ENCODE data around the gene TSPAN17. TPM values are rescaled to one million over a fixed set of nuclear protein-coding genes. Genes with fewer than 3 reads are reported as not detected.
A peak's percentile ranks its signal among the peaks of the same experiment; 100 is the strongest.

TSPAN17 gene
- total and polyA plus RNA-seq, 11 donors, result 15.4 to 59.3 (median 30.9) TPM

DNA sequence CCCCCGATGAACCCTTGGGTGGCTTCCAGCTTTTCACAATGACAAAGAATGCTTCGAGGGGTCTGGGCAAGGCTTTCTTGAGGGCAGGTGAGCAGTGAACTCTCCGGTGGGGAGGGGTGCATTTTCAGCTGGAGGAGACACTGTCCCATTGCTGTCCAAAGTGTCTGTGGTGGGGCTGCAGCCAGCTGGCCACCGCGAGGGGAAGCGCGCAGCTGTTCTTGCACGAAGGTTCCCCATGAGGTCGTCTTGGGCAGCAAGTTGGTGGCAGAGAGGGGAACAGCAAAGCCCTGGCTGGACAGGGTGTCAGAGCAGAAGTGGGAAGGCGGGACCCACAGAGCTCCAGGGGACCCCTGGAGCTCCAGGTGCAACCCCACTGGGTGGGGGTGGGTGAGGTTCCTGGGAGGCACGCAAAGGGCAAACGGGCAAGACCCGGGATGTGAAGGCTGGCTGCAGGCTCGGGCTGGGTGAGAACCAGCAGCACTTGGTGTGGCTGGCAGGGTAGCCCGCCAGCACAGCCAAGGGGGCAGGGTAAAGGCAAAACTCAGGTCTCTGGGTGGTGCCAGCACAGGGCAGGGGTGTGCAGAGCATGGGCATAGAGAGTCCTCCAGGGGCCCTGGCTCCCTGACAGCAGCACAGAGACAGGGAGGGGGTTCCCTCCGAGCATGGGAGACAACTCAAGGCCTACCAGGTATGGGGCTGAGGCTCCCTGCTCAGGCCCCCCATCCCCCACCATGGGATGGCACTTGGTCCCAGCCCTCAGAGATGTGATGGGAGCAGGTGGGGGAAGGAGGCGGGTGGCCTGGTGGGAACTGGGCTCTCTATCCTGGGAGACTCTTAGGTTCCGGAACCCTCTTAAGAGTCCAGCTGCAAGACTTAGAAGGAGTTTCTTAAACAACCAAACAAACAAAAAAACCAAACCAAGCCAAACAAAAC is 26.6 kb downstream of the TSPAN17 start:
- H3K4me3 ChIP-seq, result no peak overlapping the region
- no peak overlapping the region for H3K27ac ChIP-seq
- H3K27me3 ChIP-seq, result peaks cover 0 to 34% (median 4%) of the 10 kb centered on the region in 9 donors
- H3K4me1 ChIP-seq, result peaks cover 0 to 18% (median 7%) of the 10 kb centered on the region in 12 donors
- intact Hi-C loops (cut with DNase I), result loop anchor here in 1 of 10 donors (5.0 kb wide), 1 partner anchor 143 kb away; no protein-coding TSS in a partner anchor
- H3K9me3 ChIP-seq, result no peaks in the 10 kb centered on the region
- TF ChIP-seq, protein P1, sequence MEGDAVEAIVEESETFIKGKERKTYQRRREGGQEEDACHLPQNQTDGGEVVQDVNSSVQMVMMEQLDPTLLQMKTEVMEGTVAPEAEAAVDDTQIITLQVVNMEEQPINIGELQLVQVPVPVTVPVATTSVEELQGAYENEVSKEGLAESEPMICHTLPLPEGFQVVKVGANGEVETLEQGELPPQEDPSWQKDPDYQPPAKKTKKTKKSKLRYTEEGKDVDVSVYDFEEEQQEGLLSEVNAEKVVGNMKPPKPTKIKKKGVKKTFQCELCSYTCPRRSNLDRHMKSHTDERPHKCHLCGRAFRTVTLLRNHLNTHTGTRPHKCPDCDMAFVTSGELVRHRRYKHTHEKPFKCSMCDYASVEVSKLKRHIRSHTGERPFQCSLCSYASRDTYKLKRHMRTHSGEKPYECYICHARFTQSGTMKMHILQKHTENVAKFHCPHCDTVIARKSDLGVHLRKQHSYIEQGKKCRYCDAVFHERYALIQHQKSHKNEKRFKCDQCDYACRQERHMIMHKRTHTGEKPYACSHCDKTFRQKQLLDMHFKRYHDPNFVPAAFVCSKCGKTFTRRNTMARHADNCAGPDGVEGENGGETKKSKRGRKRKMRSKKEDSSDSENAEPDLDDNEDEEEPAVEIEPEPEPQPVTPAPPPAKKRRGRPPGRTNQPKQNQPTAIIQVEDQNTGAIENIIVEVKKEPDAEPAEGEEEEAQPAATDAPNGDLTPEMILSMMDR (IDR thresholded peaks at IDR 0.05), result no peak
- TF ChIP-seq POLR2A (IDR thresholded peaks at IDR 0.05), result no peak
- ATAC-seq (no peak), DNase-seq (peak in 1 of 5 donors; percentile 47)
- 86 to 95% (median 91%) methylated on average over 18 of the region's 18 CpGs for WGBS, 4 donors
- no peaks in the 10 kb centered on the region for H3K36me3 ChIP-seq

DNA sequence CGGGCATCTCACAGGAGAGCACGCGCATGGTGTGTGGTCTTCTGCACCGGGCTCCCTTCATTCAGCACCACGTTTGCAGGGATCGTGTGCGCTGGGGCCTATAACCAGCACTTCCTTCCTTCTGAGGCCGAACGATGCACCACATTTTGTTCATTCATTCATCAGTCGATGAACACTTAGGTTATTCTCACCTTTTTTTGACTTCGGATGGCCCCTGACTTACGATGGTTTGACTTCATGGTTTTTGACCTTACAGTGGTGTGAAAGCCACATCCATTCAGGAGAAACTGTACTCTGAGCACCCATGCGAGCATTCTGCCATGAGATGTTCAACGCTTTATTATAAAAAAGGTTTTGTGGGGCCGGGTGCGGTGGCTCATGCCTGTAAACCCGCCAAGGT is 27.5 kb downstream of the TSPAN17 start:
- ATAC-seq (no peak), DNase-seq (peak in 1 of 5 donors; percentile 10)
- TF ChIP-seq, protein P1 (IDR thresholded peaks at IDR 0.05), result no peak
- TF ChIP-seq POLR2A (IDR thresholded peaks at IDR 0.05), result no peak
- H3K36me3 ChIP-seq, result no peaks in the 10 kb centered on the region
- H3K9me3 ChIP-seq, result no peaks in the 10 kb centered on the region
- no peak overlapping the region for H3K27ac ChIP-seq
- no peak overlapping the region for H3K4me3 ChIP-seq
- peaks cover 0 to 24% (median 9%) of the 10 kb centered on the region in 12 donors for H3K4me1 ChIP-seq
- intact Hi-C loops (cut with DNase I), result loop anchor here in 3 of 10 donors (5.0 kb wide), 3 partner anchors 133 to 283 kb away; no protein-coding TSS in a partner anchor
- WGBS, 4 donors, result 89 to 92% (median 89%) methylated on average over 17 of the region's 17 CpGs
- H3K27me3 ChIP-seq, result peaks cover 0 to 36% (median 10%) of the 10 kb centered on the region in 9 donors

DNA sequence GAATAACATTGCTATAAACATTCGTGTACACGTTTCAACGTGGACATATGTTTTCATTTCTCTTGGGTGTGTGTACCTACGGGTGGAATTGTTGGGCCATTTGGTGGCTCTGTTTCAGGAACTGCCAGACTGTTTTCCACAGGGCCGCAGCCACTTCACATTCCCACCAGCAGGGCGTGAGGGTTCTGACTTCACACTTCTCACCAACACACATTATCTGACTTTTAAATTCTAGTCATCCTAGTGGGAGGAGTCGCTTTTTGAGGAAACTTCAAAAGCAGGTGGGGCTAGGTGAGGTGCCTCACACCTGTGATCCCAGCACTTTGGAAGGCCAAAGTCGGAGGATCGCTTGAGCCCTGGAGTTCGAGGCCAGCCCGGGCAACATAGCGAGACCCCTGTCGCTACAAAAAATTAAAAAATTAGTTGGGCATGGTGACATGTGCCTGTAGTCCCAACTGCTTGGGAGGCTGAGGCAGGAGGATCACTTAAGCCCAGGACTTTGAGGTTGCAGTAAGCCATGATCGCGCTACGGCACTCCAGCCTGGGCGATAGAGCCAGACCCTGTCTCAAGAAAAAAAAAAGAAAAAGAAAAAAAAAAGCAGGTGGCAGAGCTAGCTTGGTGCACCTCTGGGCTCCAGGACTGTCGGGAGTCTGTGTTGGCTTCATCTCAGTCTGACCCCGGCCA is 28.5 kb downstream of the TSPAN17 start:
- no peak overlapping the region for H3K4me3 ChIP-seq
- intact Hi-C loops (cut with DNase I), result loop anchor here in 2 of 10 donors (5.0 kb wide), 2 partner anchors 131 to 281 kb away; no protein-coding TSS in a partner anchor
- H3K27me3 ChIP-seq, result peaks cover 0 to 35% (median 20%) of the 10 kb centered on the region in 9 donors
- 55 to 64% (median 61%) methylated on average over 19 of the region's 19 CpGs for WGBS, 4 donors
- no peaks in the 10 kb centered on the region for H3K9me3 ChIP-seq
- DNase-seq (peak in 2 of 5 donors; percentile 28 to 44), ATAC-seq (no peak)
- H3K36me3 ChIP-seq, result no peaks in the 10 kb centered on the region
- no peak for TF ChIP-seq POLR2A (IDR thresholded peaks at IDR 0.05)
- TF ChIP-seq, protein P1 (IDR thresholded peaks at IDR 0.05), result peak in 8 of 12 donors; percentile 11 to 55 (median 24)
- peaks cover 0 to 30% (median 15%) of the 10 kb centered on the region in 12 donors for H3K4me1 ChIP-seq
- no peak overlapping the region for H3K27ac ChIP-seq
